HG03025 (cell line): ENCODE measurements around the gene ST3GAL3.

Experiments
- ATAC-seq: cut with Tn5 transposase; IDR thresholded peaks from one replicate; pipeline ENCODE4 v1.9.1; 2021; ENCODE audit warnings: mild to moderate bottlenecking, moderate library complexity; ENCODE audit not compliant: unreplicated experiment, low FRiP score

The ST3GAL3 gene

GRCh38 chr1:43707190-43708001 lies at the start of gene ST3GAL3:
Gene ST3GAL3 (plus strand): TSS chr1:43707536. CDS start chr1:43736263, 28,727 bp downstream.
- ATAC-seq, result peak; percentile 86

GRCh38 chr1:43659212-43660166 lies 47.8 kb upstream of the ST3GAL3 start:
- ATAC-seq, result no peak

GRCh38 chr1:43660355-43660754 lies 47.0 kb upstream of the ST3GAL3 start:
- ATAC-seq, result no peak

GRCh38 chr1:43664369-43664768 lies 43.0 kb upstream of the ST3GAL3 start:
- no peak for ATAC-seq

GRCh38 chr1:43666608-43667007 lies 40.7 kb upstream of the ST3GAL3 start:
- no peak for ATAC-seq

GRCh38 chr1:43668956-43669355 lies 38.4 kb upstream of the ST3GAL3 start:
- no peak for ATAC-seq

GRCh38 chr1:43669878-43670277 lies 37.5 kb upstream of the ST3GAL3 start:
- ATAC-seq, result no peak

GRCh38 chr1:43671193-43671592 lies 36.1 kb upstream of the ST3GAL3 start:
- ATAC-seq, result no peak

- ATAC-seq, result no peak
Measured at GRCh38 chr1:43671626-43672330, 35.6 kb upstream of the ST3GAL3 start.

GRCh38 chr1:43673261-43673660 lies 34.1 kb upstream of the ST3GAL3 start:
- ATAC-seq, result no peak

GRCh38 chr1:43678940-43679339 lies 28.4 kb upstream of the ST3GAL3 start:
- no peak for ATAC-seq

- ATAC-seq, result no peak
Measured at GRCh38 chr1:43683560-43683959, 23.8 kb upstream of the ST3GAL3 start.

GRCh38 chr1:43686801-43687200 lies 20.5 kb upstream of the ST3GAL3 start:
- ATAC-seq, result no peak

GRCh38 chr1:43687301-43688108 lies 19.8 kb upstream of the ST3GAL3 start:
- no peak for ATAC-seq

GRCh38 chr1:43688109-43688387 lies 19.3 kb upstream of the ST3GAL3 start:
- ATAC-seq, result no peak

- no peak for ATAC-seq
Measured at GRCh38 chr1:43688594-43689000, 18.7 kb upstream of the ST3GAL3 start.

- ATAC-seq, result no peak
Measured at GRCh38 chr1:43689289-43689688, 18.0 kb upstream of the ST3GAL3 start.

- no peak for ATAC-seq
Measured at GRCh38 chr1:43691871-43692815, 15.2 kb upstream of the ST3GAL3 start.

GRCh38 chr1:43693371-43693770 lies 14.0 kb upstream of the ST3GAL3 start:
- ATAC-seq, result no peak
